Stimulated activated CD4-positive, alpha-beta T cell treated with anti-CD3 and anti-CD28 coated beads, Interleukin-4, amount 100 ng/mL, for 48 hours (primary cell): ENCODE measurements around the gene UGT2A2.
"Not testable (repeated sequence)": the region's sequence is repeated elsewhere in the genome, so short reads cannot be mapped to it uniquely, and the experiment has no call there.

Experiments
- DNase-seq, 2 donors: peaks; one replicate each; pipeline ENCODE4 v3.0.0-alpha.2; 2020; ENCODE audit warnings: low read depth in 2 of 2

UGT2A2 gene

DNA sequence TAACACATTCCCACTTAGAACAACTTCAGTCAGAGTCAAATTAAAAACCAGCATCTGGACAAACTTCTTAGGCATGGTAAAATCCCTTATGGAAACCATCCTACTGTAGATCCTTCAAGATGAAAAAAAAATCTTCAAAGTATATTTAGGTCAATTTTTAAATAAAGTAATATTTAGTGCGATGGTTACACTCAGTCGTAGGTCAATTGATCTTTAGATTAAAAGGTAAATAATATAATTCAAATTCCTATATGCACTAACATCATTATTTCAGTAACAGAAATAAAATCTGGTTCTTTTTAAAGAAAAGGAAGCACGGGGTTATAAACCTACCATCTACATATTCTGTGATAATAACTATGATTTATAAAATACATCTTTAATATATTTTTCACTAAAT lies at the start of gene UGT2A2:
Gene UGT2A2 (minus strand): TSS at position 101 of the 400 bp plus-strand sequence. CDS start 2 bp downstream, at position 99.
- no peak for DNase-seq

DNA sequence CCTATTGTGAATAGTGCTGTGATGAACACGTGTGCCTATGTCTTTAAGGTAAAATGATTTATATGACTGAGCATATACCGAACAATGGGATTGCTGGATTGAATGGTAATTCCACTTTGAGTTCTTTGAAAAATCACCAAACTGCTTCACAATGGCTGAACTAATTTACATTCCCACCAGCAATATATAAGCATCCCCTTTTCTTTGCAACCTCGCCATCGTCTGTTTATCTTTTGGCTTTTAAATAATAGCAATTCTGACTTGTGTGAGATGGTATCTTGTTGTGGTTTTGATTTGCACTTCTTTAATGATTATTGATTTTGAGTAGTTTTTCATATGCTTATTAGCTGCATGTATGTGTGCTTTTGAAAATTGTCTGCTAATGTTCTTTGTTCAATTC lies 45.4 kb upstream of the UGT2A2 start:
- DNase-seq, result no peak

DNA sequence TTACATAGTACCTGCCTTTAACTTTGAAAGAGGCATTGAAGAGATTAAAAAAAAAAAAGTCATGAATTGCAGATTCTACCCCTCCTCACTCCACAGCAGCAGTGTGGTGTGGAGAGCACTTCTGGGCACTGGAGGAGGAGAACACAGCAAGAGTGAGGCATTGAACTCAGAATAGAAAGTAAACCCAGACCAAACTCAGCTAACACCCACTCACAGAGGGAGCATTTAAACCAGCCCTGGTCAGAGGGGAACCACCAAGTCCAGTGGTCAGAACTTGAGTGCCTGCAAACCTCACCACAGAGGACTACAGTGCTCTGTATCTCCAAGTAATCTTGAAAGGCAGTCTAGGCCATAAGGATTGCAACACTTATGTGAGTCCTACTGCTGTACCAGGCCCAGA lies 29.2 kb upstream of the UGT2A2 start:
- DNase-seq, result no peak

DNA sequence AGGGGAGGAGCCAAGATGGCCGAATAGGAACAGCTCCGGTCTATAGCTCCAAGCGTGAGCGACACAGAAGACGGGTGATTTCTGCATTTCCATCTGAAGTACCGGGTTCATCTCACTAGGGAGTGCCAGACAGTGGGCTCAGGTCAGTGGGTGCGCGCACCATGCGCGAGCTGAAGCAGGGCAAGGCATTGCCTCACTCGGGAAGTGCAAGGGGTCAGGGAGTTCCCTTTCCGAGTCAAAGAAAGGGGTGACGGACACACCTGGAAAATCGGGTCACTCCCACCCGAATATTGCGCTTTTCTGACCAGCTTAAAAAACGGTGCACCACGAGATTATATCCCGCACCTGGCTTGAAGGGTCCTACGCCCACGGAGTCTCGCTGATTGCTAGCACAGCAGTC lies 24.6 kb upstream of the UGT2A2 start:
- not testable (repeated sequence) for DNase-seq

DNA sequence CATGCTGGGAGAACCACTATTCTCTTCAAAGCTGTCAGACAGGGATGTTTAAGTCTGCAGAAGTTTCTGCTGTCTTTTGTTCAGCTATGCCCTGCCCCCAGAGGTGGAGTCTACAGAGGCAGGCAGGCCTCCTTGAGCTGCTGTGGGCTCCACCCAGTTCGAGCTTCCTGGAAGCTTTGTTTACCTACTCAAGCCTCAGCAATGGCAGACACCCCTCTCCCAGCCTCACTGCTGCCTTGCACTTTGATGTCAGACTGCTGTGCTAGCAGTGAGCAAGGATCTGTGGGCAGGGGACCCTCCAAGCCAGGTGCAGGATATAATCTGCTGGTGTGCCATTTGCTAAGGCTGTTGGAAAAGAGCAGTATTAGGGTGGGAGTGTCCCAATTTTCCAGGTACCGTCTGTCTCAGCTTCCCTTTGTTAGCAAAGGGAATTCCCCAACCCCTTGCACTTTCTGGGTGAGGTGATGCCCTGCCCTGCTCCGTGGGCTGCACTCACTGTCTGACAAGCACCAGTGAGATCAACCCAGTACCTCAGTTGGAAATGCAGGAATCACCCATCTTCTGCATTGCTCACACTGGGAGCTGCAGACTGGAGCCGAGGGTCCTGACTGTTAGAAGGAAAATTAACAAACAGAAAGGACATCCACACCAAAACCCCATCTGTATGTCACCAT lies 21.8 kb upstream of the UGT2A2 start:
- DNase-seq, result not testable (repeated sequence)

DNA sequence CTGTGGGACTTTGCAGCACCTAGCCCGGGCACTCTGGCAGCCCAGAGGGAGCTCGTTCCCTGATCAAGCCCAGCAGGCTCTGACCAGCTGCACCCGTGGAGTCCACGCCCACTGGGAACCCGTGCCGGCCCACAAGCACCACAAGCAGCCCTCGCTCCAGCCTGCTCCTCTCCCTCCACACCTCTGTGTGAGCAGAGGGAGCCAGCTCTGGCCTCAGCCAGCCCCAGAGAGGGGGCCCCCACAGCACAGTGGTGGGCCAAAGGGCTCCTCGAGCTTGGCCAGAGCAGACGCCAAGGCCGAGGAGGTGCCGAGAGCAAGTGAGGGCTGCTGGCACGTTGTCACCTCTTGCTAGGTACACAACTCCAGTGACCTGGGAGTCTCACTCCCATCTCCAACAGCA lies 18.7 kb upstream of the UGT2A2 start:
- no peak for DNase-seq

DNA sequence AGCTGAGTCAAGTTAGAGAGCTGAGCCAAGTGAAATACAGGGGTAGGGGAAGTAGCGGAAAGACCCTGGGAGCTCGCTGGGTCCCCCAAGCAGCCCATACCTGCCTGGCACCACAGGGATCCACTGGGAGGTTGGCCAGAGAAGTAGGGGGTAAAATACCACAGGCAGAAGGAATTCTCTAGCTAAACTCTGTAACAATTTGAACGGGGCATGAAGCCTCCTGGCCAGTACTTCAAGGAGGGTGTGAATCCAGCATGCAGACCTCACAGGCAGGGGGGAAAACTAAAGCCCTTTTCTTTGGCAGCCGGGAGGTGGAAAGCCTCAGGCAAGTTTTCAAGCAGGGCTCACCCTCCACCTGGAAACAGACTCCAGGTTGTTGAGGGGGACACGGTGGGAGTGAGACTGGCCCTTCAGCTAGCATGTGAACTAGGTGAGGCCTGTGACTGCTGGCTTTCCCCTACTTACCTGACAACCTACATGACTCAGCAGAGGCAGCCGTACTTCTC lies 17.3 kb upstream of the UGT2A2 start:
- no peak for DNase-seq

DNA sequence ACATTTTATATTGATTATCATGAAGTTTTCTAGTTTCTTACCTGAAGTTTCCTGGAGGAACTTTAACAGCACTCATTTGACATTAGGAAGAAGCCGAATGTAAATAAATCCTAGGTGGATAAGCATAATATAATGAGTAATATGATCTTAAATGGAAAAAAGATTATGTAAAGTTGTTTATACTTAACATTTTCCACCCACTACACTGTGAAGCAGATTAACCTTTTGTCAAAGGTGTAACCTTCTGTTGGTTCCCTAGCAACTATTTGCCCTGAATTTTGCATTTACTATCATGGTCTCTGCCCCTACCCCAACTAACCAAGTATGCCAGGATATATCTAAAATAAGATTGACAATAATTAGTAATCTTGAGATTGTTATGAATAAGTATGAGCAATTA lies 13.7 kb upstream of the UGT2A2 start, which contains the start of gene UGT2A1:
Gene UGT2A1 (minus strand): TSS at position 101 of the 400 bp plus-strand sequence. CDS start 5,603 bp downstream, outside the sequence.
- DNase-seq, result no peak

DNA sequence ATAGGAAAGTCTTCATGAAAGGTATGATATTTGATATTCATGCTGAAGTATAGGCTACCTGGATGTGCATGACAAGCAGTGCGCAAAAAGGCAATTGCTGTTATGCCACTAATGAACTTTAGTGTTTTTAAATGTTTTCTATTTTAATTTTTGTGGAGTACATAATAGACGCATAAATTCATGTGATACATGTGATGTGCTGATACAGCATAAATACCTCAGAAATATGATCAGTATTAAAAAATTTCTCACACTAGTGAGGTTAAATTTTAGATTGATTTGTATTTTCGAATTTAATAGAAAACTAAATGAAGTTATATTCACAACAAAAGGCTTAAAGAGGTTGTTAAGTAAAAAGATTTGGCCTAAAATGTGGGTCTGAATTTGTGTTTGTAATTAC lies 11.4 kb upstream of the UGT2A2 start:
- DNase-seq, result no peak

DNA sequence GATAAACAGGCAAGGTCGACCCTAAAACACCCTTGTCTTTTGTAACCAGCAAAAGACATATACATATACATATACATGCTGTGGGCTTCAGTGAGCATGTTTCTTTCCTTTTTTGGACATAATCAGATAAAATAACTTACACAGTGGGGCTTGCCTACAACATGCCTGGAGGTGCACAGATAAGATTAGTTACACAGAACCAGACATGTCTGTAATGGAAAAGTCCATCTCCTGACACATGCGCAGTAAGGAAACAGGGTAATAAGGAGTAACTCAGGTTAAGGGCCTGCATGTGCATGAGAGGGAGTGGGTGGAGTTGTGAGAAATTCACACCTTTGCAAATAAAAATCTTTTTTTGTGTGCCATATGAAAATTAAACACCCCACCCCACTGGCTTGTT lies 10.2 kb upstream of the UGT2A2 start:
- DNase-seq, result no peak

DNA sequence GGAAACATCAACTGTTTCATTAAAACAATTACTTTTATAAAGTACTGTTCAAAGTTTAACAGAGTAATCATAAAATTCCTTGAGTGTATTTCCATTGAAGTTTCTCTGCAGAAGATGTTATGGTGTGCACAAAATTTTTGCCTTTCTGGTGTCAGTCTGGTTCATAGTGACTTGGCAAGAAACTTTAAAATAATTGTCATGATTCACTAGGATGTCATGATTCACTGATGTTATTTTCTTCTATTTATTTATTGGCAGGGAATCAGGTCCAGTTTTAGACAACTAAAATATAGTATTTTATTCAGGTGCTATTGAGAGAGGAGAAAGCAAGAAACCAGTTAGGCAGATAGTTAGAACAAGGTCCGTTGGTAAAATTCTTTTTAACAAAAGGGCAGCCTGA lies 9.8 kb upstream of the UGT2A2 start:
- DNase-seq, result no peak

DNA sequence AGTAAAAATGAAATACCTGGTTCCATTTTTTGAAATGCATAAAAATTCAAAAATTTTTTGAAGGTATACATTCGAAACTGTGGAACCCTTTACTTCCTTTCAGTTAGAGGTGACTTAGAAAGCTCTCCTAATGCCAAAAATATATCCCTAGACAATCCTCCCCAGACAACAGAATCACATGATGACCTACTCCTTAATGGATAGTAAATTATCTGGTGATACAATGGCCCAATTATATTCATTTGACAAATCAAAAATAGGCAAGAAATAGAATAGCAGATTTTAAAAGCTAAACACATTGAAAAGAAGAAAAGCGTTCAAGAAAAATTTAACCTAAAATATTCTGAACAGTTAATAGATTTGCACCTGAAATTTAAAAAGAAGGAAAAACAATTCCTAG lies 3.5 kb upstream of the UGT2A2 start:
- no peak for DNase-seq

DNA sequence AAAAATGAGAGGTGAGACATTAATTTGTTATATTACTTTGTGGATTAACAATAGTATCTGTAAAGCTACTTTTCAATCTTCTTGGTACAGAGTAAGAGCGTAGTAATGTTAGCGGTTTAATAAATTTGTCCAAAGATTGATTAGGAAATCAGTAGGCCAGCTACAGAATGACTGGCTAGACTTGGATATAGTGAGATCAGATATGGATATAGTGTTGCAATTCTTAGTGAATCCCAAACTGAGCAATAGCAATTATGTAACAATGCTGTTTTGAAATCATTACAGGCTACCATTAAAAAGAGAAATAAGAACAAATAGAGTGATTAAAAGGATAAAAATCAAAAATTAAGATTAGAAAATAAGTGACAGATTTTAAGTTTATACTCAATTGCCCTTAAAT lies 847 bp upstream of the UGT2A2 start:
- DNase-seq, result no peak

DNA sequence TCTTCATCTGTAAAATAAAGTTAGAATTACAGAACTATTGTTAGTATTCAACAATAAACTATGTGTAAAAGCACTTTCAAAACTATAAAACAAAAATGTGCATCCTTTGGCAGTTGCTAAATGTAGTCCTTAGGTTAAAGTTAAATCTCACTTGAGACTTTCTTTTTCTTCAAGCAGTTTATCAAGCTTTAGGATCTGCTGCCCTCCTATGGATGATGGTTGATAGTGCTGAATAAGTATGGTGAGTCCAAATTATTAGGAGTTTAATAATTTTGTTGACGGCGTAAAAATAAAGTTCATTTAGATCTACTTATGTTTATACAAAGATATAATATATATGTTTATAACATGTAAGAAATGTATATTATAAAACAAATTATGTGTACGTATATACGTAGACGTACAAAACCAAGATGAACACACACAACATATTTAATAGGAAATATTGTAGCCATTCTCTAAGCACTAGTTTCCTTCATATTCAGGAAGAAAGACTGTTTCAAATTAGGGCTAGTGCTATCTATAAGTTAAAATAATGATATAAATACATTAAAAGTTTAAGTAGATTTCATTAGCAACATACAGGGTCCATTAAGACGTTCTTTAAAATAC lies 22.3 kb downstream of the UGT2A2 start:
- DNase-seq, result no peak

DNA sequence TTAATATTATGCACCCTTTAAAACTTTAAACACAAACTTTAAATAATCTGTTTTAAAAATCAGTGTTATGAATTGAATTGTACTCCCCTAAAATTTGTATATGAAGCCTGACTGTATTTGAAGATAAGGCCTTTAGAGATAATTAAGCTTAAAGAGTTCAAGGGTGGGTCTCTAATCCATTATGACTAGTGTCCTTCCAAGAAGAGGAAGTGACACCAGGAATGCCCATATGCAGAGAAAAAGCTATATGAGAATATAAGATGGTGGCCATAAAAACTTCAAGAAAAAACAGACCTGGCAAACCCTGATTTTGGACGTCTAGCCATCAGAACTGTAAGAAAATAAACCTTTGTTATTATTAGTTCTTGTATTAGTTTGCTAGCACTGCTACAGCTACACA lies 29.0 kb downstream of the UGT2A2 start:
- DNase-seq, result no peak

DNA sequence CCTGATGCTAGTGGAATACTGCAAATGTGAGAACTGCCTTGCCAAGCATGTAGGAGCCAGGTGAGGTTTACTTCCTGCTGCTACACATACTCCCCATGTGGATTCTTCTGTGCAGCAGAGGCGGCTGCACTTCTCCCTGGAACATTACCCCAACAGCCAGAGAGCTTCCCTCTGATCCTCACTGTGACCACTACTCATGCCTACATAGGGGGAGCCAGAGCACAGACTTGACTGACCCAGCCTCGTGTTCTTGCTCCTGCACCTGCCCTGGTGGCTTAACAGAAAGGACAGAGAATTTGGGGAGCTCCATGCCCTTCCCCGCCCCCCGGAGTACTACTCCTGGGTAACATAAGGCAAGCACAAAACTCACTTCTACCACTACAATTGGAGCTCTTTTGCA lies 38.4 kb downstream of the UGT2A2 start:
- no peak for DNase-seq

DNA sequence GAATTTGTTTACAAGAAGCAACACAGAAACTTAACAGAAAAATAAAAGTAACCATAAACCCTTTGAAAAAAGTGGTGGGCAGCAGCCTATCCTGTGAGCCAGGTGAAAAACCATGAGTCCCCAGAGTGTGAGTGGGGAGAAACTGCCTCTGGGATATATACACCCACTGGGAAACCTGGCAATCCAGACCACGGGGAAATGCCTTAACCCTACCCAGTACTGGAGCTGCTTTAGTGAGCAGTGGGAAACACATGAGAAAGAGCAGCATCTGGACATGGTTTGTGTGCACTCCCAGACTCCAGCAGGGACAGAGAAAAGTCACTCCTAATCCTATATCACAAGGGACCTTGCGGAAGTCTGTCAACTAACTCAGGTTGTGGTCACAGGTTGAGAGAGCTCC lies 39.4 kb downstream of the UGT2A2 start:
- no peak for DNase-seq

DNA sequence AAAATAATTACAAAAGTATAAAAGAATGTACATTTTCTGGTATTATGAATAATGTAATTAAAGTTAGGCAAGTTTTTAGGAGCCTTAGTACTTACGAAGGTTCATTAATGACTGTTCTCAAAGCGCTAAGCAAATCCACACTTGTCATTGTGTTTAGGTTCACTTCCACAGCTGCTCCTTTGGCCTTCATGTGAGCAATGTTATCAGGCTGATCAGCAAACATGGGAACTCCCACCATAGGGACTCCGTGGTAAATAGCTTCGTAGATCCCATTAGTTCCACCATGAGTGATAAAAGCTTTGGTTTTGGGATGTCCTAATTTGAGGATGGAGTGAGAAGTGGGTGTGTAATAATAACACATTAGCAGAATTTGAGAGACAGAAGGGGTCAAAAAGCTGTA lies 45.1 kb downstream of the UGT2A2 start:
- no peak for DNase-seq

DNA sequence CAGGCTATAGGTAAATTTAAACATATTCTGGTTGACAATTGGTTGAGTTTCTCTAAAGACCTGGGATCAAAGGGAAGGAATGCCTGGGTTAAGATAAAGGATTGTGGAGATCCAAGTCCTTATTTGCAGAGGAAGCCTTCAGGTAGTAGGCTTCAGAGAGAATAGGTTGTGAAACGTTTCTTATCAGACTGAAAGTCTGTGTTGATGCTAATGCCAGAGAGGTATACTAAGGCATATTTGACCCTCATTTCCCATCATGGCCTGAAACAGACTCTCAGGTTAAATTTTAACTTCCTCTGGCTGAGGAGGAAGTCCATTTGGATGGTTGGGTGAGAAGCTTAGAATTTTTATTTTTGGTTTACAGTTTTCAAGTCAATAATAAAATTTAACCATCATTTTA lies 48.1 kb downstream of the UGT2A2 start:
- DNase-seq, result no peak

DNA sequence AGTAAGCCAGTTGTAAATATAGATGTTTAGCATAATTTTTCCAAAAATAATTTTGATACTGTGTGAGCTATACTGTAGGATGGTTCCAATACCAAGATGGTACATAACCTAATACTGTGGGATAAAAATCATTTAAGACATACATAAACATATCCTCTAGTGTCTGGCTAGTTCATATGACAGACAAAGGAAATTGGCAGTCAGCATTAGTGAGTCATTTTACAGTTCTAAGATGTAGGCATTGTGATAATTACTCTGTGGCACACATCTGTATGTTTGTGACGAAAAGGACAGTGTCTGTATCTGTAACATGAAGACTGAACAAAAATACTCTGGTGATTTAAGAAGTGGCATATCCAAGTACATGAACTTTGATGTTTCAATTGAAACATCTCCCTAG lies 49.6 kb downstream of the UGT2A2 start:
- DNase-seq, result no peak

DNA sequence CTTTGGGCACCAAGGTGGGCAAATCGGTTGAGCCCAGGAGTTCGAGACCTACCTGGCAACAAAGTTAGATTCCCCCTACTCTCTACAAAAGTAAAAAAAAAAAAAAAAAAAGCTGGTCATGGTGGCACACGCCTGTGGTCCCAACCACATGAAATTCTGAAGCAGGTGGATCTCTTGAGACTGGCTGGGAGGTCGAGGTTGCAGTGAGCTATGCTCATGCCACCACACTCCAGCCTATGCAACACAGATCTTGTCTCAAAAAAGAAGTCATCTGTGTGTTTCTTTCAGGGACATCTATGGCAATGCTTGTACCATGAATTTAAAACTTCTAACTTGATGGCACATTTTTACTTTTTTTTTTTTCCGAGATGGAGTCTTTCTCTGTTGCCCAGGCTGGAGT lies 55.3 kb downstream of the UGT2A2 start:
- DNase-seq, result no peak

DNA sequence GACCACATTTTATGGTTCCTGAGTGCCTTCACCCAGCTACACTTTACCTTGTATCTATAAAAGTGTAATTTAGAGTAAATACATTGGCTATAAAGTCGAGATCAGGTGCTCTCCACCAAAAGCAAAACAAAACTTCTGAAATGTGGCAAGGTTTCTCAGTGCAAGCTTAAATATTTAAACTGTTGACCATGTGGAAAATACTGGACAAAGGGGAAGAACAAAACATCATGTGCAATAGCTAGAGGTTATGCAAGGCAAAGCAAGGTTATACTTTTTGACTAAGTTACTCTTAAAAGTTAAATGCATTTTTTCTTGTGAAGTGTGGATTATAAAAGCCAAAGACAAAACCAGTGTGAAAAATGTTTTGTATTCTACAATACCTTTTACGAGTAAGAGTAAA lies 55.9 kb downstream of the UGT2A2 start:
- DNase-seq, result no peak

DNA sequence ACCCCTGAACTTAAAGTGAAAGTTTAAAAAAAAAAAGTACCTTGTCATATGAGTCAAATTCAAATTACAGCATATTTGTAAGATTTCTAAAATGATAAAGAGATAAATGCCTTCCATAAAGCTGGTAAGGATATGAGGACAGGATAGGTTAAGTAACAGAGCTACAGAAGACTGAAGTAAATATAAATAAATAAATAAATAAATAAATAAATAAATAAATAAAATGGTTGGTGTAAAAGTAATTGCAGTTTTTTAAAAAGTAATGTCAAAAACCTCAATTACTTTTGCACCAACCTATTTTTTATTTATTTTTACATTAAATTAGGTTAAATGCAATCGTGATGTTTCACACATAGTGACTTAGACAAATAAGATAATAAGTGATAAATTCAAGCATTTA lies 62.2 kb downstream of the UGT2A2 start:
- DNase-seq, result no peak
